GM19463 (cell line): ENCODE data around the gene TEC.

Experiments used
- ATAC-seq: cut with Tn5 transposase; IDR thresholded peaks from one replicate; pipeline ENCODE4 v1.9.1; 2021; ENCODE audit warnings: mild to moderate bottlenecking, moderate library complexity; ENCODE audit not compliant: unreplicated experiment

Gene TEC

GRCh38 chr4:48127682-48128404 lies 141.8 kb downstream of the TEC start:
- ATAC-seq = peak; percentile 94

- ATAC-seq = no peak
Observed at GRCh38 chr4:48127231-48127630, 142.4 kb downstream of the TEC start.

GRCh38 chr4:48126621-48127020 lies 143.0 kb downstream of the TEC start:
- no peak for ATAC-seq

GRCh38 chr4:48124870-48125269 lies 144.8 kb downstream of the TEC start:
- ATAC-seq = no peak

GRCh38 chr4:48122756-48123155 lies 146.9 kb downstream of the TEC start:
- no peak for ATAC-seq

- ATAC-seq = no peak
Observed at GRCh38 chr4:48121180-48121579, 148.5 kb downstream of the TEC start.

- no peak for ATAC-seq
Observed at GRCh38 chr4:48120132-48120531, 149.5 kb downstream of the TEC start.

- ATAC-seq = no peak
Observed at GRCh38 chr4:48119646-48120045, 150.0 kb downstream of the TEC start.

- no peak for ATAC-seq
Observed at GRCh38 chr4:48118081-48118480, 151.6 kb downstream of the TEC start.

- ATAC-seq = no peak
Observed at GRCh38 chr4:48116582-48116981, 153.1 kb downstream of the TEC start.

GRCh38 chr4:48114412-48114811 lies 155.2 kb downstream of the TEC start:
- no peak for ATAC-seq

- no peak for ATAC-seq
Observed at GRCh38 chr4:48112017-48112667, 157.5 kb downstream of the TEC start.

GRCh38 chr4:48110452-48110978 lies 159.1 kb downstream of the TEC start:
- no peak for ATAC-seq

GRCh38 chr4:48109413-48110263 lies 160.0 kb downstream of the TEC start:
- peak; percentile 77 for ATAC-seq

GRCh38 chr4:48108309-48109073 lies 161.1 kb downstream of the TEC start:
- no peak for ATAC-seq

- no peak for ATAC-seq
Observed at GRCh38 chr4:48105230-48105629, 164.4 kb downstream of the TEC start.

- ATAC-seq = peak; percentile 88
Observed at GRCh38 chr4:48103483-48104139, 166.0 kb downstream of the TEC start.

GRCh38 chr4:48102303-48102702 lies 167.3 kb downstream of the TEC start:
- ATAC-seq = no peak

GRCh38 chr4:48100256-48100655 lies 169.4 kb downstream of the TEC start:
- no peak for ATAC-seq

GRCh38 chr4:48095441-48095840 lies 174.2 kb downstream of the TEC start:
- ATAC-seq = no peak
